Measurements from ENCODE around the gene DIP2B. TPM values are rescaled to one million over a fixed set of nuclear protein-coding genes. Genes with fewer than 3 reads are reported as not detected.

The DIP2B gene
- total RNA-seq, 2 experiments from 2014 or later = 29.5 to 30.0 TPM

DNA sequence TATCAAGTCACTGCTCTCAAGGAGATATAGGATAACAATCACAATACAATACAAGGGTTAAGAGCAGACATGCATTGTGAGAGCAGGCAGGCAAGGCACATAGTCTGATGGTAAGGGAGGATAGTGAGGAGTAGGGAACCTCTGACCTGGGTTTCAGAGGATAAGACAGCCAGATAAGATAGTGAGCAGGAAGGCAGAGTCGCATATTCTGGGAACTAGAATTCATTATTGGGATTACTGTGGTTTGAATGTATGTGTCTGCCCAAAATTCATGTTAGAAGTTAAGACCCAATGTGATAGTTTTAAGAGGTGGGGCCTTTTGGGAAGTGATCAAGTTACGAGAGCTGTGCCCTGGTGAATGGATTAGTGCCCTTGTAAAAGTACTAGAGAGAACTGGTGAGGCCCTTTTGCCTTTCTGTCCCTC lies 244.7 kb downstream of the DIP2B start:
- no peaks in the 10 kb centered on the region for H3K27me3 Mint-ChIP-seq
- intact Hi-C loops (cut with DNase I, micrococcal nuclease) = no loop called here
- DNase-seq (no peak), ATAC-seq (ENCODE audit: poor library complexity) (no peak)
- H3K9me3 Mint-ChIP-seq = no peaks in the 10 kb centered on the region
- Histone ChIP-seq H3K4me3 (ENCODE audit: low read length) (no peak overlapping the region), H3K27me3 (ENCODE audit: control insufficient read depth in 1 of 2, insufficient read depth in 2 of 2, low read length in 2 of 2) (no peaks in the 10 kb centered on the region), H3K27ac (ENCODE audit: low read depth in 1 of 2, low read length in 2 of 2) (no peak overlapping the region), H3K36me3 (ENCODE audit: insufficient read depth, low read length) (peaks cover 33% of the 10 kb centered on the region), H3K4me1 (ENCODE audit: insufficient read depth, low read length) (no peaks in the 10 kb centered on the region), H3K9me3 (ENCODE audit: control insufficient read depth in 1 of 2, insufficient read depth in 1 of 2, low read length in 2 of 2) (no peaks in the 10 kb centered on the region)
- H3K4me1 Mint-ChIP-seq (ENCODE audit: low read depth) = no peaks in the 10 kb centered on the region
- H3K27ac Mint-ChIP-seq = no peak overlapping the region
- H3K4me3 Mint-ChIP-seq = no peak overlapping the region
- CTCF ChIA-PET = no interaction called here
- POLR2A ChIA-PET = no interaction called here
- H3K36me3 Mint-ChIP-seq (ENCODE audit: low read depth) = peaks cover 53% of the 10 kb centered on the region
- TF ChIP-seq, protein P1, sequence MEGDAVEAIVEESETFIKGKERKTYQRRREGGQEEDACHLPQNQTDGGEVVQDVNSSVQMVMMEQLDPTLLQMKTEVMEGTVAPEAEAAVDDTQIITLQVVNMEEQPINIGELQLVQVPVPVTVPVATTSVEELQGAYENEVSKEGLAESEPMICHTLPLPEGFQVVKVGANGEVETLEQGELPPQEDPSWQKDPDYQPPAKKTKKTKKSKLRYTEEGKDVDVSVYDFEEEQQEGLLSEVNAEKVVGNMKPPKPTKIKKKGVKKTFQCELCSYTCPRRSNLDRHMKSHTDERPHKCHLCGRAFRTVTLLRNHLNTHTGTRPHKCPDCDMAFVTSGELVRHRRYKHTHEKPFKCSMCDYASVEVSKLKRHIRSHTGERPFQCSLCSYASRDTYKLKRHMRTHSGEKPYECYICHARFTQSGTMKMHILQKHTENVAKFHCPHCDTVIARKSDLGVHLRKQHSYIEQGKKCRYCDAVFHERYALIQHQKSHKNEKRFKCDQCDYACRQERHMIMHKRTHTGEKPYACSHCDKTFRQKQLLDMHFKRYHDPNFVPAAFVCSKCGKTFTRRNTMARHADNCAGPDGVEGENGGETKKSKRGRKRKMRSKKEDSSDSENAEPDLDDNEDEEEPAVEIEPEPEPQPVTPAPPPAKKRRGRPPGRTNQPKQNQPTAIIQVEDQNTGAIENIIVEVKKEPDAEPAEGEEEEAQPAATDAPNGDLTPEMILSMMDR (IDR thresholded peaks at IDR 0.05) = no peak

DNA sequence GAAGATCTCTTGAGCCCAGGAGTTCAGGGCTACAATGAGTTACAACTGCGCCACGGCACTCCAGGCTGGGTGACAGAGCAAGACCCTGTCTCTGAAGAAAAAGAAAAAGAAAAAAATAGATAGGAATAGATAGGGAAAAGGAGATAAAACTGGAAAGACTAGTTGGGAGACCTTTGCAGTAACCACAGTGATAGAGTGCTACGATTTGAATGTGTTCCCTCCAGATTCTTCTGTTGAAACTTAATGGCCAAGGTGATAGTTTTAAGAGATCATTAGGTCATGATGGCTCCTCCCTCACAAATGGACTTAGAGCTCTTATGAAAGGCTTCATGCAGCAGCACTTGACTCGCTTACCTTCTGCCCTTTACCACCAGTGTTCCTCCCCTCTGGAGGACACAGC lies 245.6 kb downstream of the DIP2B start:
- POLR2A ChIA-PET = no interaction called here
- DNase-seq (no peak), ATAC-seq (ENCODE audit: poor library complexity) (no peak)
- intact Hi-C loops (cut with DNase I, micrococcal nuclease) = no loop called here
- CTCF ChIA-PET = no interaction called here
- Histone ChIP-seq H3K27ac (ENCODE audit: low read depth in 1 of 2, low read length in 2 of 2) (no peak overlapping the region), H3K36me3 (ENCODE audit: insufficient read depth, low read length) (peaks cover 24% of the 10 kb centered on the region), H3K9me3 (ENCODE audit: control insufficient read depth in 1 of 2, insufficient read depth in 1 of 2, low read length in 2 of 2) (no peaks in the 10 kb centered on the region), H3K27me3 (ENCODE audit: control insufficient read depth in 1 of 2, insufficient read depth in 2 of 2, low read length in 2 of 2) (no peaks in the 10 kb centered on the region), H3K4me3 (ENCODE audit: low read length) (no peak overlapping the region), H3K4me1 (ENCODE audit: insufficient read depth, low read length) (no peaks in the 10 kb centered on the region)
- TF ChIP-seq, protein P1 (IDR thresholded peaks at IDR 0.05) = no peak
- Mint-ChIP-seq H3K27me3 (no peaks in the 10 kb centered on the region), H3K27ac (no peak overlapping the region), H3K9me3 (no peaks in the 10 kb centered on the region), H3K4me3 (no peak overlapping the region), H3K4me1 (ENCODE audit: low read depth) (no peaks in the 10 kb centered on the region), H3K36me3 (ENCODE audit: low read depth) (peaks cover 44% of the 10 kb centered on the region)

DNA sequence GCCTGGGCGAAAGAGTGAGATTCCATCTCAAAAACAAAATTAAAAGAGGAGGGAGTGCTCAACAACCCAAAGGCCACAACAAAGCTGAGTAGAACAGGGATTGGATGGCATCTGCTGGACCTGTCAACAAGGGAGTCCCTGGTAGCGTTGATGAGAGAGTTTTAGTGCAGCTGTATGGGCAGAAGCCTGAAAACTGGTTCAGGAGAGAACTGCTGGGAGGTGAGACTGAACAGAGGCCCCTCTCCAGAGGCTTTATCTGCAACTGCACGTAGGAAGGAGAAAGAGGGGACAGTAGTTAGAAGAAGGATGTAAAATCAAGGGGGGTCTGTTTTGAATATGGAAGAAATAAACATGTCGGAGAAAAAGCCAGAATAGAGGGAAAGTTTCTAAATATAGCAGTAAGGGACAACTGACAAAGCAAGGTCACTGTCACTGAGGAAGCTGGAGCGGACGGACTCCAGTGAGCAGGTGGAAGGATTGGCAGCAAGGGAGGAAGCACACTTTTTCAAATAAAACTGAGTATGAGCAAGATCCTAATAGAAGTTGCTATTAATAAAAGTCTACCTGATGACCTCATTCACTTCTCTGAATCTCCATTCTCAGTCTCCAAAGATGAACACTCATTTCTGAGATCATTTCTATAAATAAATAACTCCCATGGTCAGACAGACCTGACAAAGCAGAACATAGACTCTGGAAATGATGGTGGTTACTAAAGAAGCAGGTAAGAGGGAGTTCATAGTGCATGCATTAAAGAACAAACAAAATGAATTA lies 247.3 kb downstream of the DIP2B start:
- Mint-ChIP-seq H3K4me1 (ENCODE audit: low read depth) (no peaks in the 10 kb centered on the region), H3K27ac (no peak overlapping the region), H3K9me3 (no peaks in the 10 kb centered on the region), H3K4me3 (no peak overlapping the region), H3K27me3 (no peaks in the 10 kb centered on the region), H3K36me3 (ENCODE audit: low read depth) (peaks cover 31% of the 10 kb centered on the region)
- intact Hi-C loops (cut with DNase I, micrococcal nuclease) = no loop called here
- H3K9me3 ChIP-seq (ENCODE audit: control insufficient read depth in 1 of 2, insufficient read depth in 1 of 2, low read length in 2 of 2) = no peaks in the 10 kb centered on the region
- no peaks in the 10 kb centered on the region for H3K4me1 ChIP-seq (ENCODE audit: insufficient read depth, low read length)
- H3K36me3 ChIP-seq (ENCODE audit: insufficient read depth, low read length) = peaks cover 10% of the 10 kb centered on the region
- ChIA-PET POLR2A (no interaction called here), CTCF (no interaction called here)
- ATAC-seq (ENCODE audit: poor library complexity) (no peak), DNase-seq (no peak)
- H3K27ac ChIP-seq (ENCODE audit: low read depth in 1 of 2, low read length in 2 of 2) = no peak overlapping the region
- TF ChIP-seq, protein P1 (IDR thresholded peaks at IDR 0.05) = no peak
- no peak overlapping the region for H3K4me3 ChIP-seq (ENCODE audit: low read length)
- H3K27me3 ChIP-seq (ENCODE audit: control insufficient read depth in 1 of 2, insufficient read depth in 2 of 2, low read length in 2 of 2) = no peaks in the 10 kb centered on the region

Data from CD4-positive, alpha-beta T cell (primary cell).